CD4-positive, alpha-beta T cell treated with Interleukin-15 for 4 hours (primary cell): ENCODE measurements around the gene SAP30L.

ENCODE experiments used
- DNase-seq: peaks from one replicate; pipeline ENCODE4 v3.0.0-alpha.2; 2020; ENCODE audit warnings: low spot score

Gene SAP30L

DNA sequence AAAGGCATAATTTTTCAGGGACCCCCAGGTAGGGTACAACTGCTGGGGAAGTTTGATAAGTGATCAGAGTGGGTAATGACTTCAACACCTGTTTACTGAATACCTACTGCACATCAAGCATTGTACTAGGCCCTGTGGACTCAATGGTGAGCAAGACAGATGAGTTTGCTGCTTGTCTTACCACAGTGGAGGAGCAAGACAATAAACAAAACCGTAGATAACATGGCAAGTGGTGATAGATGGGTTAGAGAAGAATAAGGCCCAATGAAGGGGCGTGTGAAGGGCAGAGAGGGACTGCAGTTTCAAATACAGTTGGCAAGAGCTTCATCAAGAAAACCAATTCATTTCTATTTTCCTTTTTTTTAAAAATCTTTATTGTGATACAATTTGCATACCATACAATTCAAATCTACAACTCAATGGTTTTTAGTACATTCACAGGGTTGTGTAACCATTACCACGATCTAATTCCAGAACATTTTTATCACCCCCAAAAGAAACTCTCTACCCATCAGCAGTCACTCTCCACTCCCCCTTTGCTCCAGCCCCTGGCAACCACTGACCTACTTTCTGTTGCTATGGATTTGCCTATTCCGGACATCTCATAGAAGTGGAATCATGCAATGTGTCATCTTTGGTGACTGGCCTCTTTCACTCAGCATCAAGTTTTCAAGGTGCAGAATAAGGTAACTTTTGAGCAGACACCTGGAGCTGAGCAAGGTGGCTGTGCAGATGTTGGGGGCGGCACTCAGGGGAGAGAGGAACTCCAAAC is 64.2 kb downstream of the SAP30L start:
- DNase-seq = no peak
